ENCODE results near the gene CTBP1. TPM values are rescaled to one million over a fixed set of nuclear protein-coding genes. Genes with fewer than 3 reads are reported as not detected.
"Not testable (repeated sequence)": the region's sequence is repeated elsewhere in the genome, so short reads cannot be mapped to it uniquely, and the experiment has no call there.

Gene CTBP1
- polyA plus RNA-seq = 100 to 1,000 TPM in 1 of 3 donors, 10 to 100 TPM in 2; 72.1 to 110 (median 77.7) TPM

DNA sequence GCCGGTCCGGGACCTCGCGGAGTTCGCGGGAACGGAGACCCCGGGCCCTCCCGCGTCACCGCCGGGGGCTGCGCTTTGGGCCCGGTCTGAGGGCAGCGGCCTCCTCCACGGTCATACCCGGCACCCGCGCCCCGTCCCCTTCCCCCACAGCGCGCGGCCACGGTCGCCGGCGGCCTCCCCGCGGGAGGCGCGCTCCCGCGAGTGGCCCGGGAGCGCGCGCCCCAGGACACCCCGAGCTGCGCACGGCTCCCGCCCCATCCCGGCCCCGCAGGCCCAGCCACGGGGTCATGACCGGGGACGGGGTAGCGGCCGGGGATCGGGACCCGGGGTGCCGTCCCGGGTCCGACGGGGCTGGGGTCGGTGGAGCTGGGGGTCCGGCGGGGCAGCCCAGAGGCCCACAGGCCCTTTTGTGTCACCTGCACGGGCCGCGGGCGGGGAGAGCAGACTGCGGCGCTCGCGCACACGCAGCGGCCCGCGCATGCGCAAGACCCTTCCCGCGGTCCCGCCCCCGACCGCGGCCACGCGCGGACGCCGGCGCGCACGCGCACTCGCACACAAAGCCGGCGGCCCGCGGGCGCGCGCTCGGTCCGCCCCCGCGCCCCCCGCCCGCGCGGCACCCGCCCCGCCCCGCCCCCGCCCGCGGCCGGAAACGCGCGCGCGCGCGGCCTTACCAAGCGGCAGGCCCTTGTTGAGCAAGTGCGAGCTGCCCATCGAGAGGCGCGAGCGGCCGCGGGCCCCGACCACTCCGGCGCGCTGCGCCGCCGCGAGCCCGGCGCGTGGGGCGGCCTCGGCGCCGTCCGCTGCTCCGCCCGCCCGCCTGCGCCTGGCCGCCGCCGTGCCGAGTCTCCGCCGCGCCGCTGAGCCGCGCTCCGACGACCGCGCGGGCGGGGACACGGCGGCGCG lies at the start of gene CTBP1:
Gene CTBP1 (minus strand): TSS at position 886 of the 903 bp plus-strand sequence. CDS start 7,799 bp downstream, outside the sequence.
- DNase-seq = peak; percentile 89 to 94 (median 93)
- Mint-ChIP-seq H3K9me3 (no peaks in the 10 kb centered on the region), H3K4me1 (peaks cover 73 to 77% of the 10 kb centered on the region in 2 donors), H3K27me3 (ENCODE audit: low read depth in 3 of 3) (peaks cover 28 to 49% (median 29%) of the 10 kb centered on the region in 3 donors), H3K4me3 (peak within 1 kb of the TSS; percentile 90 to 93 (median 91)), H3K27ac (peak within 1 kb of the TSS; percentile 91 to 97 (median 96)), H3K36me3 (peaks cover 0 to 4% (median 0%) of the 10 kb centered on the region in 3 donors)

DNA sequence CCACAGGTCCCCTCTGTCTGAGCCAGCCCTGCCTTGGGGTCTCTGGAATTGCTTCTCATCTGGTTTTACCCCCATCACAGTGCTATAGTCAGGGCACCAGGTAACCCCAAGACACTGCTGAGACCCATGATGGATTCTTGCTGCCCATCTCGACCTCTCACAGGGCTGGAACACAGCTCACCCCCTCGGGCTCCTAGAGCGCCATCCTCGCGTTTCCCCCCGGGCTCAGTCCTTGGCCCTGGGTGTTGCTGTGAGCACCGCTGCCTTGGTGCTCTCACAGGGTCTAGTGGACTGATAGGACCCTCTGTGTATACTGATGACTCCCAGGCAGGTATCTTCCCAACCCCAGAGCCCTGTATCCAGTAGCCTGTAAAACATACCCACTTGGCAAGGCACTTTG lies 49.5 kb upstream of the CTBP1 start:
- Mint-ChIP-seq H3K9me3 (no peaks in the 10 kb centered on the region), H3K36me3 (peaks cover 4 to 14% (median 12%) of the 10 kb centered on the region in 3 donors), H3K4me1 (peaks cover 35 to 74% of the 10 kb centered on the region in 2 donors), H3K27ac (peak overlapping the region in 1 of 6 donors; percentile 64), H3K27me3 (ENCODE audit: low read depth in 3 of 3) (peaks cover 0 to 3% (median 2%) of the 10 kb centered on the region in 3 donors), H3K4me3 (no peak overlapping the region)
- DNase-seq = no peak

DNA sequence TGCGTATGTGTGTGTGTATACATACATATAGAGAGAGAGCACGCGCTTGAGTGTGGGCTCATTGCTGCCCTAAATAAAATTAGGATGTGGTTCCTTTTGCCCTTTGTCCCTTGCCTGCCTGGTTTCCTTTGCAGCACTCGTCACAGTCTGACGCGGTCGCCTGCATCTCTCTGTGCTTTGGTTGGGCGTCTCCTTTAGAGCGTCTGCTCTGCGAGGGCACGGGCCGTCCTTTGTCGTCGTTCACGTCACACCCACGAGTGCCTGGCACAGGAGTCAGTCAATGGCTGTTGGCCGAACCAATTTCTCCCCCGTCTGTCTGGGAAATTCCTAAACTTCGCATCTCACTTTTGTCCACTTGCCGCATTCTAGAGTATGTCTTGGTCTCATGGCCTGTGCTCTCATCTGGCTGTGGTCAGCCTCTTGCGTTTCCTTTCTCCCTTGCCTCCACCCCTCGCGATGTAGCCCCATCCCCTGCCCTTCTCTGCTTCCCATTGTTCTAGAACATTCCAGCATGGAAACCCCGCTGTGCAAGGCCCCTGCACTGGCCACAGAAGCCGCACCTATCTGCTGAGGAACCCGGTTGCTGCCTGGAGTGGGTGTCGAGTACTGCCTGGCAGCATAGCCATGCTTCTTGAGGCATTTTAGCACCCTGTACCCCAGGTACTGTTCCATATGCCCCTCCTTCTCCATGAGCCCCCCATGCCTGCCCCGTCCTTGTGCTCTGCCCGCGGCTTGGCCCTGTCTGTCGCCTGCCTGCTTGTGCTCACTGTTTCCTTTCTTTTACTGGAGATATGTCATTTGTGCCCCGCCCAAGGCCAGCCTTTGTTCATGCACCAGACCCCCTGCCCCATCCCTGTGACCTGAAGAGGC lies 48.8 kb upstream of the CTBP1 start:
- Mint-ChIP-seq H3K36me3 (peaks cover 4 to 14% (median 12%) of the 10 kb centered on the region in 3 donors), H3K27me3 (ENCODE audit: low read depth in 3 of 3) (peaks cover 0 to 3% (median 2%) of the 10 kb centered on the region in 3 donors), H3K27ac (peak overlapping the region in 3 of 6 donors; percentile 17 to 64 (median 24)), H3K4me3 (no peak overlapping the region), H3K4me1 (peaks cover 33 to 77% of the 10 kb centered on the region in 2 donors), H3K9me3 (no peaks in the 10 kb centered on the region)
- DNase-seq = no peak

DNA sequence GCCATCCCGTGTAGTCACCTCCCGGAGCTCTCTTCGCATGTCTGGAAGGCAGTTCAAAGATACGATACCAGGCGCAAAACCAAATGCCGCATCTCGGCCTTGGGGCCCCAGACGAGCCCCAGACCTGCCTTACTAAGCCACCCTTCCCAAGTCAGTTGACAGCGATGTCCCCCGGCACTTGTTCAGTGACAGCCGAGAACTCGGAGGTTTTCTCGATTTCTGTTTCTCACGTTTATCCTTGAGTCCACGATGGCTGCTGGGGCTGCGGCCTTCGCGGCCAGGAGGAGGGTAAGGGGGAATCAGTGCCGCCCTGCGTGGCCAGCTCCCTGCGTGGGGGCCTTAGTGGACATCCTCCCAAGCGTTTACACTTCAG lies 48.1 kb upstream of the CTBP1 start:
- Mint-ChIP-seq H3K4me3 (no peak overlapping the region), H3K27ac (peak overlapping the region in 2 of 6 donors; percentile 39 to 55), H3K36me3 (peaks cover 4 to 14% (median 12%) of the 10 kb centered on the region in 3 donors), H3K9me3 (no peaks in the 10 kb centered on the region), H3K4me1 (peaks cover 39 to 81% of the 10 kb centered on the region in 2 donors), H3K27me3 (ENCODE audit: low read depth in 3 of 3) (peaks cover 2 to 3% (median 2%) of the 10 kb centered on the region in 3 donors)
- DNase-seq = no peak

DNA sequence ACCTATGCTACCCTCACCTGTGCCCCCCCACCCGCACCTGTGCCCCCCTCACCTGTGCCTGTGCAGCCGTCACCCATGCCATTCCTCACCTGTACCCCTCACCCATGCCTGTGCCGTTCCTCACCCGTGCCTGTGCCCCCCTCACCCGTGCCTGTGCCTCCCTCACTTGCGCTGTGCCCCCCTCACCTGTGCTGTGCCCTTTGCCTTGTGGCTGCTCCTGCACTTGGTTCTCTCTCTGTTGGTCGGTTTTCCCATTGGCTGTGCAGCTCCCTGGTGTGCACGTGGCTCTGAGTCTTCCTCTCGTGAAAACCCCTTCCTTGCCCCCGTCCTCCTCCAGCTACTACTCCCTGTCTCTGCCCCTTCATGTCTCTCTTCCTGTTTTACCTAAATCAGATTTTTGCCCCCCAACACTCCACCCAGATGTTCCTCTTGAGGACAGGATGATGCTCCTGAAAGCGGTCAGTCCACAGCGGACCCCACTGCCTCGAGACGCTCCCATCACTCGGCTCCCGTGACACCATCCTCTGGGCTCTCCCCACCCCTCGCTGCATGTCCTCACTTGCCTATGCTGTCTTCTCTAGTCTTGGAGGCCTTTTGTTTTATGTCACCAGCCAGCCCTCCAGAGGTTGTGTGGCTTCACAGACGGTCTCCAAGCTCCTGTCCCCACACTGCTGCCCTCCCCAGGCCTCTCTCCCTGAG lies 47.5 kb upstream of the CTBP1 start:
- Mint-ChIP-seq H3K4me3 (no peak overlapping the region), H3K27ac (peak overlapping the region in 2 of 6 donors; percentile 39 to 56), H3K36me3 (peaks cover 4 to 14% (median 12%) of the 10 kb centered on the region in 3 donors), H3K4me1 (peaks cover 44 to 81% of the 10 kb centered on the region in 2 donors), H3K27me3 (ENCODE audit: low read depth in 3 of 3) (peaks cover 2 to 3% (median 2%) of the 10 kb centered on the region in 3 donors), H3K9me3 (no peaks in the 10 kb centered on the region)
- DNase-seq = no peak

DNA sequence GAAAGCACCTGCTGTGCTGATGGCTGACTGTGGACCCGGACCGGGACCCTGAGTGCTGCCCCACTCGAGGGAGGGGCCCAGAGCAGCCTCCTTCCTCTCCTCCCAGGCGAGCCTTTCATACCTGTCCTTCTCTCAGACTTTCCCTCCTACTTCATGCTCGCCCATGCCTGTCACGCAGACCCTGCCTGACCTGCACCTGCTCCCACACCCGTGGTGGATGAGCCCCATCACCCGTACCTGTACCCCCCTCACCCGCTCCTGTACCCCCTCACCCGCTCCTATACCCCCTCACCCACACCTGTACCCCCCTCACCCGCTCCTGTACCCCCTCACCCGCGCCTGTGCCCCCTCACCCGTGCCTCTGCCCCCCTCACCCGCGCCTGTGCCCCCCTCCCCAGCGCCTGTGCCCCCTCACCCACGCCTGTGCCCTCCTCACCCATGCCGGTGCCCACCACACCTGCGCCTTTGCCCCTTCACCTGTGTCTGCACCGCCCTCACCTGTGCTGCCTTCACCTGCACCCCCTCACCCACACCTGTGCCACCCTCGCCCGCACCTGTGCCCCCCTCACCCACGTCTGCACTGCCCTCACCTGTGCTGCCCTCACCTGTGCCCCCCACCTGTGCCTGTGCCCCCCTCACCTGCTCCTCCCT lies 46.6 kb upstream of the CTBP1 start:
- Mint-ChIP-seq H3K27ac (peak overlapping the region in 1 of 6 donors; percentile 70), H3K4me3 (no peak overlapping the region), H3K4me1 (peaks cover 54 to 81% of the 10 kb centered on the region in 2 donors), H3K27me3 (ENCODE audit: low read depth in 3 of 3) (peaks cover 3 to 4% (median 4%) of the 10 kb centered on the region in 3 donors), H3K9me3 (no peaks in the 10 kb centered on the region), H3K36me3 (peaks cover 4 to 12% (median 8%) of the 10 kb centered on the region in 3 donors)
- DNase-seq = no peak

DNA sequence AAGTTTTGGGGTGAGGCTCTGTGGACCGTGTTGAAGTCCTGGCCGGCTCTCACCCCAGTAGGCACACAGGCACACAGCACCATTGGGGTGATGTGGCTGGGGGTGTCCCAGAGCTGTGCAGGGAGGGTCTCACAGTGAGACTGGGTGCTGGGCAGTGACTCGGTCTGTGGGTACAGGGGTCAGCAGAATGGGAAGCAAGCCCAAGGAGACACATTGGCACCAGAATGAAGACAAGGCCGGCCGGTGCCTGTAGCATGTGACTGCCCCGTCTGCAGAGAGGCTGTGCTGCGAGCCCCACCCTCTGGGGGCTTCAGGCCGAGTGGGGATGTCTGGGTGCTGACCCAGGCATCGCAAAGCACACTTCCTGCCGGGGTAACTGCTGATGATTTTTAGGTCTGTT lies 46.0 kb upstream of the CTBP1 start:
- Mint-ChIP-seq H3K27me3 (ENCODE audit: low read depth in 3 of 3) (peaks cover 5 to 6% (median 5%) of the 10 kb centered on the region in 3 donors), H3K36me3 (peaks cover 4 to 8% (median 8%) of the 10 kb centered on the region in 3 donors), H3K4me3 (no peak overlapping the region), H3K4me1 (peaks cover 57 to 77% of the 10 kb centered on the region in 2 donors), H3K27ac (peak overlapping the region in 4 of 6 donors; percentile 19 to 79 (median 59)), H3K9me3 (no peaks in the 10 kb centered on the region)
- no peak for DNase-seq

DNA sequence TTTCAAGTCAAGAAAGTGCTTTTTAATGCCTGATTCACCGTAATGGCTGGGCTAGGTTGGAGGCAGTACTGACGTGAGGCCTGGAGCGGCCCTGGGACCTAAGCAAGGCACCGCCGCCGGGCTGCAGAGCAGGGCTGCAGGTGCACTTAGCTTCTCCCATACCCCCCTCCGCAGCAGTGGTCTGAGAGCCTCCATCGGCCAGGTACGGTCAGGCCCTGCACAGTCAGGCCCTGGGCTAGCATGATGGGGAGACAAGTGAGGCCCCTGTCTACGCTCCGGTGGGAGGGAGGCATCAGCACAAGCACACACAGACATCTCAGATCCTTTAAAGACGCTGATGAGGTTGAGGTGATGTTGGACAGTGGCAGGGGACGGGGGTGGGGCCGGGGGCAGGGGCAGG lies 45.5 kb upstream of the CTBP1 start:
- H3K4me1 Mint-ChIP-seq = peaks cover 54 to 73% of the 10 kb centered on the region in 2 donors
- no peaks in the 10 kb centered on the region for H3K9me3 Mint-ChIP-seq
- no peak overlapping the region for H3K27ac Mint-ChIP-seq
- H3K4me3 Mint-ChIP-seq = no peak overlapping the region
- H3K27me3 Mint-ChIP-seq (ENCODE audit: low read depth in 3 of 3) = peaks cover 4 to 10% (median 5%) of the 10 kb centered on the region in 3 donors
- H3K36me3 Mint-ChIP-seq = peaks cover 4 to 8% (median 6%) of the 10 kb centered on the region in 3 donors
- DNase-seq = no peak

DNA sequence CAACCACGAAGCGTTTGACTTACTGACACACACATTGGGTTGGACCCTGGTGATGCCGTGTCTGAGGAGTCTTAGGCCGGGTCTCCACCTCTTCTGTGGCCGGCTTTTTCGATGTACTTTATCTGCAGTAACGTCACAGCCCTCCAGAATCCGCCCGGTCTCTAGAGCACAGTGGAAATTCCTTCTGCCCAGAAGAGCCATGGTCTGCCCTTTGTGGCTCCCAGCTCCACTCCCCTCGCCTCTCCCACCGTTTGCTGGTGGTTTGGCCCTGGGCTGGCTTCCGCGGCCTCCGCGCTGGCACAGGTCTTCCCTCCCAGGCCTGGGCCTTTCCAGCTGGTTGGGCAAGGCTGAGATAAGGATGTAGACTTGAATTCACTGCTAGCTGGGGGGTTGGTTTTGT lies 45.1 kb upstream of the CTBP1 start:
- no peak for DNase-seq
- no peaks in the 10 kb centered on the region for H3K9me3 Mint-ChIP-seq
- peaks cover 2 to 8% (median 4%) of the 10 kb centered on the region in 3 donors for H3K36me3 Mint-ChIP-seq
- peak overlapping the region in 4 of 6 donors; percentile 31 to 76 (median 47) for H3K27ac Mint-ChIP-seq
- peaks cover 57 to 70% of the 10 kb centered on the region in 2 donors for H3K4me1 Mint-ChIP-seq
- H3K4me3 Mint-ChIP-seq = no peak overlapping the region
- H3K27me3 Mint-ChIP-seq (ENCODE audit: low read depth in 3 of 3) = peaks cover 2 to 10% (median 7%) of the 10 kb centered on the region in 3 donors

DNA sequence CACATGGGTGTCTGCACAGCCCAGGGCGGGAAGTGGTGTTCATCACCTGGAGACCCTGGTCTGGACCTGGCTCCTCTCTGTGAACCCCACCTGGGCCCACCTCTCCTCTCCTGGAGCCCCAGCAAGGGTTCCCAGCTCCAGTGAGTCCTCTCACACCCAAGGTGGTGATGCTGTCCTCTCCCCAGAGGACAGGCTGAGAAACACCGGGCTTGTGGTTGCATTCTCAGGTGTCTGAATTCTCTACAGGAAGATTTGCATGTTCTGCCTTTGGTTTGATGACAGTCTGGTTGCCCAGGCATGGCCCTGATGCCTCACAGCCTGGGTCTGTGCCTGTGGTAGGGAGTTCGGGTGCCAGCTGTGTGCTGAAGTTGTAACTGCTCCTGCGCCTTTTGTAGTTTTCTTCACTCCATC lies 44.6 kb upstream of the CTBP1 start:
- no peak for DNase-seq
- peaks cover 59 to 72% of the 10 kb centered on the region in 2 donors for H3K4me1 Mint-ChIP-seq
- H3K36me3 Mint-ChIP-seq = peaks cover 0 to 8% (median 4%) of the 10 kb centered on the region in 3 donors
- no peaks in the 10 kb centered on the region for H3K9me3 Mint-ChIP-seq
- peaks cover 2 to 10% (median 7%) of the 10 kb centered on the region in 3 donors for H3K27me3 Mint-ChIP-seq (ENCODE audit: low read depth in 3 of 3)
- peak overlapping the region in 4 of 6 donors; percentile 31 to 76 (median 47) for H3K27ac Mint-ChIP-seq
- no peak overlapping the region for H3K4me3 Mint-ChIP-seq

DNA sequence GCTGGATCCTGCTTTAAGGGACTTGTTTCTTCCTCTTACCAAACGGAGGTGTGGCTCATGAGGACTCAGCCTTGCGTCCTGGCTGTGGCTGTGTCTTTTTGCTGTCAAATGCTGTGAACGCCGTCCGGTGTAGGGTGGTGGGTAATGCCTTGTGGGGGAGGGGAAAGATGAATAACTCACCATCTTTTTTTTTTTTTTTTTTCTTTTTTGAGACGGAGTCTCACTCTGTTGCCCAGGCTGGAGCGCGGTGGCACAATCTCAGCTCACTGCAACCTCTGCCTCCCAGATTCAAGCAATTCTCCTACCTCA lies 43.7 kb upstream of the CTBP1 start:
- Mint-ChIP-seq H3K27ac (peak overlapping the region in 4 of 6 donors; percentile 61 to 92 (median 77)), H3K4me3 (peak overlapping the region in 2 of 5 donors; percentile 33 to 41), H3K27me3 (ENCODE audit: low read depth in 3 of 3) (peaks cover 2 to 10% (median 7%) of the 10 kb centered on the region in 3 donors), H3K4me1 (peaks cover 51 to 67% of the 10 kb centered on the region in 2 donors)
- H3K36me3 Mint-ChIP-seq, H3K9me3 Mint-ChIP-seq, DNase-seq: not testable (repeated sequence)

DNA sequence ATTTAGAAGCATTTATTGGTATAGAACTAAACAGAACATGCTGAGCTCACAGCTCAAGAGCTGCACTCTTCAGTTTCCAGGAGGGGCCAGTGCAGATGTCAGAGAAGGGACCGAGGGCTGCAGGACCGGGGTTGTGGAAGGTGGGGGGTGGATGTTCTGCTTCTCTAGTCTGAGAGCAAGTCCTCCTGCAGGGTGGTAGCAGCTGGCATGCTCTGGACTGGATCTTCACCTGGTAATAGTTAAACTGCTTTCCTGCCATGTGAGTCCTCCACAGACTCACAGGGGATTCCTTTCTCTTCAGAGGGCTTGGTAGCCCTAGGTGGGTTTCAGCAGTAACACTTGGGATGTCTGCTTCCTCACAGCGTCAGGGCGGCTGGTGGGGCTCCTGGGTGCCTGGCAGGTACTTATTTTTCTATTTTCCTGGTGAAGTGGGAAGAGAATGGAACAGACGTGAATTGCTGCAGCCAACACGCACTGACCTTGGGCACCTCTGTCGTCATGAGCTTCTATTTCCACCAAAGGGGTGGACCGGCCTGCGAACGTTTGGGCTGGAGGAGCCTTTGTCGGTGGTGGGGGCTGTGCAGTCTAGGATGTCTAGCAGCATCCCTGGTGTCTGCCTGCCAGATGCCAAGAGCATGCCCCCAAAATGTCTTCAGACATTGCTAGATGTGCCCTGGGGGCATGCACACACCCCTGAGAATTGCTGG lies 43.2 kb upstream of the CTBP1 start:
- peaks cover 2 to 10% (median 5%) of the 10 kb centered on the region in 3 donors for H3K27me3 Mint-ChIP-seq (ENCODE audit: low read depth in 3 of 3)
- H3K36me3 Mint-ChIP-seq = no peaks in the 10 kb centered on the region
- H3K4me1 Mint-ChIP-seq = peaks cover 48 to 62% of the 10 kb centered on the region in 2 donors
- peak overlapping the region in 4 of 5 donors; percentile 89 to 96 (median 92) for H3K4me3 Mint-ChIP-seq
- no peak for DNase-seq
- H3K9me3 Mint-ChIP-seq = no peaks in the 10 kb centered on the region
- H3K27ac Mint-ChIP-seq = peak overlapping the region; percentile 40 to 93 (median 90)

Data from immature natural killer cell (primary cell).